HPDE6-E6E7 (cell line): ENCODE results near the gene KLF2.
A peak's percentile ranks its signal among the peaks of the same experiment; 100 is the strongest.

ENCODE experiments used
- DNase-seq: peaks from one replicate; pipeline ENCODE4 v3.0.0; 2011; ENCODE audit warnings: missing footprints; ENCODE audit errors: extremely low spot score

KLF2 gene

GRCh38 chr19:16306728-16307402, 17.8 kb upstream of the KLF2 start:
- no peak for DNase-seq

GRCh38 chr19:16308081-16308480, 16.5 kb upstream of the KLF2 start:
- DNase-seq = no peak

DNA sequence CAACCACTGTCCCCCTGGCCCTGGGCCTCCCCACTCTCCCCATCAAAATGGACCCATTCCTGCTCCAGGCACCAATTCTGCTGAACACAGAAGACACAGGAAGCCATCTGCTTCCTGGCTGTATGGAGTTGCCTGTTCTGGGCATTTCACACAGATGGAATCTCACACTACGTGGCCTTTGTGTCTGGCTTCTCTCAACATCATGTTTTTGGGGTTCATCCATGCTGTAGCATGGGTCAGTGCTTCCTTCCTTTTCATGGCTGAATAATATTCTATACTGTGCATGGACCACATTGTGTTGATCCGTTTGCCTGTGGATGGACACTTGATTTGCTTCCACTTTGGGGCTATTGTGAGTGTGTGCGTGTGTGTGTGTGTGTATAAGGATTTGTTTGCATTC, 15.0 kb upstream of the KLF2 start:
- no peak for DNase-seq

DNA sequence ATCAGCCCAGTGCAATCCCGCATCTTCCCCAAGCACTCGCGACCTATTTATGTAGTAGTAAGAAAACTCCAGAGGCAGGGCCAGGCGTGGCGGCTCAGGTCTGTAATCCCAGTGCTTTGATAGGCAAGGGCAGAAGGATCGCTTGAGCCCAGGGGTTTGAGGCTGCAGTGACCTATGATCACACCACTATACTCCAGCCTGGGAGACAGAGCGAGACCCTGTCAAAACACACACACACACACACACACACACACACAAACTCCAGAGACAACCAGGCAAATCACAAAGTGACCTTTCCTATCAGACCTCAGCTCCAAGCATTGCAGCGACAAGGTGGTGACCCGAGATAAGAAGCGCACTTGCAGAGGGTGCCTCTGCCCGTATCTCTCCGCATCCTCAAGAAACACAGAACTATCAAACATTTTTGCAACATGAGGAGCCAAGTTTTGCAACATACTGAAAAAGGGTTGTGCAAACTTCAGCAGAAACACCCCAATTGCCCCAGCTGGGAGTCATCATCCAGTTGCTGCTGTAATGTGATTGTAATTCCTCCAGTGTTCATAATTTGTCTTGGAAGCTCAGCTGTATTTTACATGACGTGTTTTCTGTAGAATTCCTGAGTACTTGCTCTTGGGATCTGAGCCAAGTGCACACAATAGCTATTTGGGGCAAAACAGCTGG, 8.7 kb upstream of the KLF2 start:
- no peak for DNase-seq

DNA sequence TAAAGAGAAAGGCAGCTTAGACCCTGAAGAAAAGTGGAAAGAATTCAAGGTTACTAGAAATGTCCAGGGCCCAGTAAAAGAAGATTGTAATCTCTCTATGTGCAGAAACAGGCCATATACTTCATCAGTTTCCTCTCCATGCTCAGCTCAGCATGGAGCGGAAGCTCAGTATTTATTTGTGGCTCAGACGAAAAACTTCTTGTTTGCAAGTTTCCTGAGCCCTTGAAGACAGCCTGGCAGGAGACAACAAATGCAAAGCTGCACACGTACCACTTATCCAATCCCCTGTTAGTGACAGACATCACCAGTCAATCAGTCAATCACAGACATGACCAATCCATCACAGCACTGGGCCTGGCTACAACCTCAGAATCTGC, 8.1 kb upstream of the KLF2 start:
- DNase-seq = no peak

- DNase-seq = no peak
Measured at GRCh38 chr19:16319481-16319880, 5.1 kb upstream of the KLF2 start.

DNA sequence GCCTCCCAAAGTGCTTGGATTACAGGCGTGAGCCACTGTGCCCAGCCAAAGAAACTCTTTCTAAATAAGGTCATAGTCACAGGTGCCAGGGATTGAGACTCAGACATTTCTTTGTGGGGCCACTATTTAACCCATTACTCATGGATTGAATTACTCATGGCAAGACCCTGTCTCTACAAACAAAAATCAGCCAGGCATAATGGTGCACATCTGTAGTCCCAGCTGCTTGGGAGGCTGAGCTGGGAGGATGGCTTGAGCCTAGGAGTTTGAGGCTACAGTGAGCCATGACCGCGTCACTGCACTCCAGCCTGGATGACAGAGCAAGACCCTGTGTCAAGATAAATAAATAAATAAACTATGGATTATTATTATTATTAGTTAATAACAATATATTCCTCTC, 3.6 kb upstream of the KLF2 start:
- no peak for DNase-seq

- DNase-seq = no peak
Measured at GRCh38 chr19:16325161-16325527, 518 bp downstream of the KLF2 start.

- no peak for DNase-seq
Measured at GRCh38 chr19:16325641-16326400, 1.2 kb downstream of the KLF2 start.

DNA sequence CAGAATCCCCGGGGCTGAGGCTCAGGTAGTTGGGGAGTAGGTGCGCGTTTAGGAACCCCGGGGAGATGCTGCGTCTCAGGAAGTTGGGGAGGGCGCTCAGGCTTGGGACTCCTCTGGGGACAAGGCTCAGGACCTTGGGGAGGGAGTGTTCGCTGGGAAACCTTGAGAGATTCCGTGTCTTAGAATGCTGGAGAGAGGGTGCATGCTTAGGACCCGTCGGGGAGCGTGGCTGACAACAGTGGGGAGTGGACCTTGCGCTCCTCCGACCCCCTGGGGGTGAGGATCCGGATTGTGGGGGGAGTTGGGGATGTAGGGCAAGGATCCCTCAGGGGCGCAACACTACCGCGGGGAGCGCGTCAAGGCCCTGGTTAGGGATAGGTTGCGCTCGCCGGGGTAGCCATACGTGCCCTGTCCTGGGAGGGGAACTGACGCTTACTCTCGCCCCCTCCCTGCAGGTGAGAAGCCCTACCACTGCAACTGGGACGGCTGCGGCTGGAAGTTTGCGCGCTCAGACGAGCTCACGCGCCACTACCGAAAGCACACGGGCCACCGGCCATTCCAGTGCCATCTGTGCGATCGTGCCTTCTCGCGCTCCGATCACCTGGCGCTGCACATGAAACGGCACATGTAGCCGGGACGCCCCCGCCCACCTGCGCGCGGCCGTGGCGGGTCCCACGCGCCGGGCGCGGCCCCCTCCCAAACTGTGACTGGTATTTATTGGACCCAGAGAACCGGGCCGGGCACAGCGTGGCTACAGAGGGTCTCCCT, 2.0 kb downstream of the KLF2 start:
- no peak for DNase-seq

DNA sequence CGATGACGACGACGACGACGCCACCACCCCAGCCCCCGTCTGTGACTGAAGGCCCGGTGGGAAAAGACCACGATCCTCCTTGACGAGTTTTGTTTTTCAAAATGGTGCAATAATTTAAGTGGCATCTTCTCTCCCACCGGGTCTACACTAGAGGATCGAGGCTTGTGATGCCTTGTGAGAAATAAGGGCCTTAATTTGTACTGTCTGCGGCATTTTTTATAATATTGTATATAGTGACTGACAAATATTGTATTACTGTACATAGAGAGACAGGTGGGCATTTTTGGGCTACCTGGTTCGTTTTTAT, 2.5 kb downstream of the KLF2 start:
- DNase-seq = no peak

DNA sequence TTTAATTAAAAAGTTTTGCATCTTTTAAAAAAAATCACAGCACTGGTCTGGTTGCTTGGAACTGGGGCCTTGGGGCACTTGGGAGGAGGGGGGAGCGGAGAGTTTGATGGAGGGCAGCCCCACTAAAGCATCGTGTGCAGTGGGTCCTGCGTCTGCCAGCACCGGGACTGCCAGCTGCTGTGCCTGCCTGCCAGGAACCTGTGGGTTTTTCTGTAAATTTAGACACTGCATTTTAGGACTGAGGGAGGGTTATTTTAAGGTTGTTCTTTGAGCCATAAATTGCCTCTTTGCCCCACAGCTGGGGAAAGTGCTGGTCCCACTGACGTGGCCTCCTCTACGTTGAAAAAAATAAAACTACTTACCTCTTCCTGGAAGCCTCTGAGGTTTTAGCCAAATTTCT, 2.9 kb downstream of the KLF2 start:
- no peak for DNase-seq

DNA sequence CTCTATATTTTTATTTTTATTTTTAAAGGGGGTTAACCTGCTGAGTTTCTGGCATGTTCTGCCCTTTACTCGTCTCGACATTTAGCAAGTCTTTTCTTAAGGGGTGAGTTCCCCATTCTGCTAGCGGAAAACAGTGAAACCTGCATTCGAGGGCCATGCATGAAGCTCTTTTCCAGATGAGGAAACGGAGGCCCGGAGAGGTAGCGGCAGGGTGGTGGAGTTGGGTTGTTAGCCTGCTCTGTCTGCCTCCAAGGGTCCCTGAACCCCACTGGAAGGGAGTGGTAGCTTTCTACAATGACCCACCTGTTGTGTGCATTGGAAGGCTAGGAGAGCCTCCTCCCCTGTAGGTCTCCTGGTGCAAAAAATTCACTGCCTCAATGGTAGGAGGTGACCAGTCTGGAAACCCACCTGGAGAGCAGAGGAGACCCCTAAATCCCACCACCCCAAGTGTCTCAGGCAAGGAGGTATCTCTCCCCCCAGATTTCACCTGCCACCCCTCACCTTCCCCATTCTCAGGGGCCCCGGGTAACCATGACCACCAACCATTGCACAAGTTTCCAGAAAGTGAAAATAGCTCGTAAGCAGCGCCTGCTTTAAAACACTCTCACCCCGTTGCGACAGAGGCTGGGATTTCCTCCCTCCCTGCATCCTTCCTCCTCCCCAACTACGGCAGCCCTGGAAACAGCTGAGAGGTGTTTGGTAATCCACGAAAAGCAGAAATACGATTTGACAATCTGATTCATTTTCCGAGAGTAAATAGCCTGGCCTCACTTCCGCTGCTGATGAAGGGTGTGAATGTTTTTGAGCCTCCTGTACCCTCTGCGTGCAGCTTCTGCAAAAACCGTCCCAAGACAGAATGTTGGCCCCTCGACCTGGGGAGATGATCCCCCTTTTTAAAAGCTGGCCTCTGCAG, 3.5 kb downstream of the KLF2 start:
- peak; percentile 57 for DNase-seq

DNA sequence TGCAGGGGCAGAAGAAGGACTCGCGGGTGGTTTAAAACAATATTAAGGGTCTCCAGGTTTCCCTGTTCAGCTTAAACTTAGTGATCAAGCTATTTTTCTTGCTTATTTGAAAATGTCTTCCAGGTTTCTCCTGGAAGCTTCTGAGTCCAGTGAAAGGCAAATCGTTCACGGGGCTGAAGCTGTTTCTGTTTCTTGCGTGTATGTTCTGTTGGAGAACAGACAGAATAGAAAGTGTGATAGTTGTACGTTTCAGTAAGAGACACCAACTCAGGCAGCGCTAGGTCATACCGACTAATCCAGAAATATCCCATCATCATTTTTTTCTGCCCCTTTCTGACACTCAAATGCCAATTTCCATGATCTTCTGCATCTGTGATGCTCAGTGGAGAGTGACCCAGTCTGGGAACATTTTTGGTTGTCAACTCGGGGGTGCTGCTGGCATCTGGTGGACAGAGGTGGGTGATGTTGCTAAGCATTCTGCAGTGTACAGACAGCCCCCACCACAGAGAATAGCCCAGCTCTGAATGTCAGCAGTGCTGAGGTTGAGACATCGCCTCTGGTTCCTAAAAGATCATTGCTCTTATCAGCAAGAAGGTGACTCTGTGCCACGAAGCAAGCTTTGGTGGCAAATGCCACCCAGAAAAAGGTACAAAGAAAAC, 4.3 kb downstream of the KLF2 start:
- DNase-seq = no peak

DNA sequence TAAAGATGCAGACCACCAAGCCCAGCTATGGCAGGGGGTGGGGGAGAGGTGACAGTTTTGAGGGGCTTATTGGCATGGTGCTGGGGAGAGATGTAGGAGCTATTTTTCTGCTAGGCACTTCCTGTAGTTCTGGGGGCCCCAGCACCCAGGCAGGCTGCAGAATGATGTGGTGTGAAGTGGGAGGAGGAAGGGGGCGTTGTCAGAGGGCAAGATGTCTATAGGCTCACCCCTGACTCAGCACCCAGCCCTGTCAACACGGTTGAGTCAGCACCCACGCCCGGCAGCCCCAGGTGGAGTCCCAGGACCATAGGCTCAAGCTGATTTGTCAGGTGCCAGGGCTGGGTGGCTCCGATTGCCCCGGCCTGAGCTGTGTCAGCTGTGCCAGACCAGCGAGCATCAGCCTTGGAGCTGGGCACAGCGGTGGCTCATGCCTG, 5.8 kb downstream of the KLF2 start:
- peak; percentile 98 for DNase-seq

DNA sequence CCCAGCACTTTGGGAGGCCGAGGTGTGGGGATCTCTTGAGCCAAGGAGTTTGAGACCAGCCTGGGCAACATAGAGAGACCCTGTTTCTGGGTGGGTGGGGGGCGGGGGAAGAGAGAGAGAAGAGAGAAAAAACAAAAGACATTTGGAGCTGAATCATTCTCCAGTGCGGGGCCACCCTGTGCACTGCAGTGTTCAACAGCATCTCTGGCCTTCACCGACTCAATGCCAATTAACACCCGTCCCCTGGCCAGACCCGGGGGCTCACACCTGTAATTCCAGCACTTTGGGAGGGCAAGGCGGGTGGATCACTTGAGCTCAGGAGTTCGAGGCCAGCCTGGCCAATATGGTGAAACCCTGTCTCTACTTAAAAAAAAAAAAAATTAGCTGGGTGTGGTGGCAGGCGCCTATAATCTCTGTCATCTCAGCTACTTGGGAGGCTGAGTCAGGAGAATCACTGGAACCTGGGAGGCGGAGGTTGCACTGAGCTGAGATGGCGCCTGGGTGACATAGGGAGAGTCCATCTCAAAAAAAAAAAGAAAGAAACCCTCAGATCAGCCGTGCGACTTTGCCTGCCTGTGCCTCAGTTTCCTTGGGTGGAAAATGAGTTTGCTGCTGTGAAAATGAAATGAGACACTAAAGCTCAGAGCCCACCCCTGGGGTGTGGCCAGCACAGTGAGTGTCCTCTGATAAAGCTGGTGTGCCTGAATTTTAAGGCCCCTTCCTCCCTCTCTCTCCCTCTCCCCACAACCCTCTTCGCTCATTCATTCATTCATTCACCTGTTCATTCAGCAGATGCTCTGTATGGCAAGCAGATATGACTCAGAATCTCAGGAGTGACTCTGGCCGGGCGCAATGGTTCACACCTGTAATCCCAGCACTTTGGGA, 6.4 kb downstream of the KLF2 start:
- no peak for DNase-seq

GRCh38 chr19:16333001-16333586, 8.5 kb downstream of the KLF2 start:
- no peak for DNase-seq

DNA sequence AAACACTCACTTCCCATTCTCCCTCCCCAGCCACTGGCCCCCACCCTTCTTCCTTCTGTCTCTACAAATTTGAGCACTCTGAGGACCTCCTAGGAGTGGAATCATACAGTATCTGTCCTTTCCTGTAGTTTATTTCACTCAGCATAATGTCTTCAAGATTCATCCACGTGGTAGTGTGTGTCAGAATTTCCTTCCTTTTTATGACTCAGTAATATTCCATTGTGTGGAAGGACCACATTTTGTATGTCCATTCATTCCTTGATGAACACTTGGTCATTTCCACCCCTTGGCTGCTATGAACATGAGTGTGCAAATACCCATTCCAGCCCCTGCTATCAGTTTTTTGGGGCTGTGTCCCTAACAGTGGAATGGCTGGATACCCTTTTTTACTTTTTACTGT, 9.8 kb downstream of the KLF2 start:
- DNase-seq = no peak

GRCh38 chr19:16335226-16335625, 10.6 kb downstream of the KLF2 start:
- no peak for DNase-seq

- DNase-seq = no peak
Measured at GRCh38 chr19:16336571-16336970, 11.9 kb downstream of the KLF2 start.
